GM21447 (cell line): Measurements from ENCODE around the gene STXBP6.
"Not testable (repeated sequence)": the region's sequence is repeated elsewhere in the genome, so short reads cannot be mapped to it uniquely, and the experiment has no call there.

Experiments
- ATAC-seq: cut with Tn5 transposase; IDR thresholded peaks from one replicate; pipeline ENCODE4 v1.9.1; 2021; ENCODE audit not compliant: unreplicated experiment

STXBP6 gene

DNA sequence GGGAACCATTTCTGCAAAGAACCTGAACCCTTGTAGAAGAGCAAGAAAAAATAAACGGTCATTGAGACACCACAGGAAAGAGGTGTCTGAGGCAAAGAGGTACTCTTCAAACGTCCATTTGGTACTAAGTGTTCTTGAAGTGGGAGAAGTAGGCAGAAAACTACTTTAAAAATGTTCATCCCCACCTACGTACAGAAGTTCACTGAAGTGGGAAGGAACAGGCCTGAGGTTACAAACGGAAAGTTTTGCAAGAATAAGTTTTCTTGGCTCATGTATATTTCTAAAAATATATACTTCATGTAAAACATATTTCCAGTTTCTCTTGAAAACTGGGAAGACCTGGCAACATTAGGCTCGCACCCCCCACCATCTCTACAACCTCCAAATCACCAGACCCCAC is 61.2 kb downstream of the STXBP6 start:
- no peak for ATAC-seq

DNA sequence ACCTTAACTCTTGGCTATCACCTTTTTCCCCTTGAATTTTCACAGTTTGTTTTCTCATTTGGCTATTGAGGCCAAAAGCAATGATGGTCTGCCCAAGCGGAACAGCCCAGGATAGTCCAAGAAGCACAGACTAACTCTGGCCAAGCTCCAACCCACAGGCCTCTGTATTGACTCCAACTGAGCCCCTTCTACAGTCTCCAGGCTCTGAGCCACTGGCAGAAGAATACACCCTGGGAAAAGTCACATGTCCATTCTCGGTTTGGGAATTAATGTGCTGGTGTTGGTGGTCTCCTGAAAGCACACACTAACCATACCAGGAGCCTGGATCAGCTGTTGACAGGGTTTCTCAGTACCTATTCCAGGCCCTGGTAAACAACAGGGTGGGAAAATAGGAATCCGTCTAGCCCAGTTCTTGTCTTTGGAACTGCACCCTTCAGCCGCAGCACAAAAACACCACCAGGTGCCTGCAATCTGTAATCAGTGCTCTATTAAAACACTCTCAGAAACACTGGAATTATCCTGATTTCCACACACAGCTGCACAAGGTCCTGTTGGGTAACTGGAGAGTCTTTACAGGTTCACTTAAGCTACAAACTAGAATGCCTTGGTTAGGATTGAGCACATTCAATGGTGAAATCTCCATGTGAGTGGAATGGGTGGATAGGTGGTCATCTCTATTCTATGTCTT is 63.6 kb downstream of the STXBP6 start:
- no peak for ATAC-seq

DNA sequence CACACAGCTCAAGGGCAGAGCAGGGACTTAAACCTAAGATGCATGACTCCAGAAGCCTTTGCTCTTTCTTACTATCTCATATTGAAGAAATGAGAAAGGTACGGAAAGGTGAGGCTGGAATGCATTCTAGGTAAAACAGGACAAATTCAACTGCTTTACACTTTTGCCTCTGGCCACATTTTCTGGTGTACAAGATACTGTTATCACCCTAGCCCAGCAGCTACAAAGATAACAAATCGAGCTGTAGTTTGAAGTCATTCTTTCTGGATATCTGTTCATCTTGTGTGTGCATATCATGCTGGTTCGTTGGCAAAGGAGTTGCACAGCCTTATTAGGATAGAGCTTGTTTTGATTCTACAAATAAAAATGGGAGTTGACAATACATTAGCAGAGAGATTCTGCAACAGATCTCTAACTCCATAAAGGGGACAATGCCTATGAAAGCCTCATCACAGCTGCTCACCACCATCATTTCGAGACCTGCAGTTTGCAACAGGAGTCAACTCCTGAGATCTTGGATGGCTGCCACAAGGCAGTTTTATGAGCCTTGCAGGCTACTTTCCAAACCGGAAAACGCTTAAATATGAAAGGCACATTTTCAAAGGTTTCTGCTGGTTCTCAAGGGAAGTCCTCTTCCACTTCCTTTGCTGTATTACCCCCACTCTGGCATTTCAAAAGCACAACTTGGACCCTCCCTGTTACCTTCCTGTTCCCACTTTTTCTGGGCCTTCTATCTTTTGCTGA is 64.9 kb downstream of the STXBP6 start:
- no peak for ATAC-seq

DNA sequence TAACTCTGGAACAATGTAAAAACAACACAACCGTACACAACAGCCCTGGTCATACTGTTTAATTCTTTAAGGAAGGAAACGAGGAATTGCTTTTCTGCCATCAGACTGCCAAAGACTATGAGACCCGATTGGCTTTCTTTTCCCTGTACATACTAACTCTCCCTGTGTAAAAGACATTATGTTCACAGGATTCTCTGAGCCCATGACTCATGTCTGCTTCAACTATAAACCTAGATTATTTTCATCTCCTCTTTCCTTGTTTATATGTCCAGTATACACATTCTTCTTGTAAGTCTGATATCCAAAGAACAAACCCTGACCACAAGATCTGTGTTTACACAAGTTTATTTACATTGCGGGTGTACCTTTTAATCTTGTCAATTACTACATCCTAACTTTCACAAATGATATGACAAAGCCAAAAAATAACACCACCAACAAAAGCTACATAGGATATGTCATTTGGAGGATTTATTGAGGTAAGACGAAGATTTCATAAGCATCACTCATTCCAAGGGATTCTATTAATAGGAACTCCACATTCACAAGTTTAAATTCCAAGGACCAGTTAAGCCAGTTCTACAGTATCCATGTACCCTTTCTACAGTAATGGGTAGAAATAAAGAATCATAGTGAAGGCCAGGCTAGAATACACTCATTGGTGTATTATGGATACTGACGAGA is 67.3 kb downstream of the STXBP6 start:
- no peak for ATAC-seq

DNA sequence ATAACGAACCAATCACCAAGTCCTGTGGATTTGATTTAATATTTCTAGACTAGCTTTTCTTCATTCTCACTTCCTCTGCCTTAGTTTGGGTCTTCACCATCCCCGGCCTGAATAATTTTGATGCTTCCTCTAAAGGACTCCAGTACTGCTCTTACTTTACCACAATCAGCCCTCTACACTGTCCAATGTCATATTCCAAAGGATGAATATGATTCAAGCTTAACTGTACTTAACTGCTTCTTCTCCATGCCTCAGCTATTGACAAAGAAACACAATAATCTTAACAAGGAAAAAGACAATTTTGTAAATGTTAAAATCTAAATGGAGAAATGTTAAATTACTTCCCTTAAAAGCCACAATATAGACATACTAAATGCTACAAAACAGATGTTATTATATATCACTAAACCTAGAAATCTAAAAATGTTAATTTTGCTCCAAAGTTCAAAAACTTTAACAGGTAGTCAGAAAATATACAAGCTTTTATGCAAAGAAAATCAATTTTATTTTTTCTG is 70.2 kb downstream of the STXBP6 start:
- ATAC-seq: peak; percentile 37

DNA sequence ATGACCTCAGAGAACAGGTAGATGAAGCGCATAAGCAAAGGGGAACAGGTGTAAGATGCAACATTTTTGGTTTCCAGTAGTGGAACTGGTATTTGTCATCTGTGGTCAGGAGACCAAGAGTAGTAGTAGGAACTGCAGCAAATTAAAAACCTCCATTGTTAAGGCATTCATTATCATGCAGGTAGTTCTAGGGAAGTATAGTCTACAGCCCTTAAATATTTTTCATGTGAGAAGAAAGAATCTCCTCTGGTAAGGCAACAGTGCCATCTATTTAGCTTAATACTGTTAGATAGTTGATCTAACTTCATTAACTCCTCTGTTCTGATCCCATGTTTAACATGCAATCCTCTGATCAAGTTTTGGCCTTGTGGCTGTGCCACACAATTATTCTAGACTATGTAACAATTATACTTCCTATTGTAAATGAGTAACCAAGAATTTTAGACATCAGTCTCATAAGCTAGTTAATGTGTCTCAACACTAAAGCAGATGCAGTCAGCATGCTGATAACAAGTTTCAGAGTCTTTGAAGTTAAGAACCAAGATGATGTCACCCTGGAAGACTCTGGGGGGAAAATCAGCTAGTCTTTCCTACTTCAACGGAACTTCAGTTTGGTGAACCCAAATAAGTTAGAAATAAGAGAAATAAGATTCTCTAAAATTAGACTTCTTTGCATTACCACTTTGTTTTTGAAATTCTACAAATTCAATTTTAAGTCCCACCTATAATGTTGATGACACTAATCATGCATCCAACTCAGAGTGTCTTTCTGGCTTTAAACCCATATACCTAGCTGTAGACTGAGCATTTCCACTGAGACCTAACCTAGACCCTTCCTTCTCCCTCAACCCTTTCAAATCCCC is 70.9 kb downstream of the STXBP6 start:
- ATAC-seq: peak; percentile 91

DNA sequence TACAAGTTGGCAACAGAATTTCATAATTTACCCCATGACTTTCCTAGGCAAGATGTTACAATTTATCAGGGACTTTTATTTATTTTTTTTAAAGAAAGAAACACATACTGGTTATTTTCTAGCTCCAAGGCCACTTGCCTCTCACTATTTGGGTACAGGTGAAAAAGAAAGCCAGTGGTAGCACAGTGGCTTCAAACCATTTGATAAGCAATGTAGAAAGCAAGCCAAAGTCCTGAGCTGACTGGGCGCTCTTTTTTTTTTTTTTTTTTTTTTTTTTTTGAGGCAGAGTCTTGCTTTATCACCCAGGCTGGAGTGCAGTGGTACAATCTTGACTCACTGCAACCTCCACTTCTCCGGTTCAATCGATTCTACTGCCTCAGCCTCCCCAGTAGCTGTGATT is 73.3 kb downstream of the STXBP6 start:
- ATAC-seq: no peak

DNA sequence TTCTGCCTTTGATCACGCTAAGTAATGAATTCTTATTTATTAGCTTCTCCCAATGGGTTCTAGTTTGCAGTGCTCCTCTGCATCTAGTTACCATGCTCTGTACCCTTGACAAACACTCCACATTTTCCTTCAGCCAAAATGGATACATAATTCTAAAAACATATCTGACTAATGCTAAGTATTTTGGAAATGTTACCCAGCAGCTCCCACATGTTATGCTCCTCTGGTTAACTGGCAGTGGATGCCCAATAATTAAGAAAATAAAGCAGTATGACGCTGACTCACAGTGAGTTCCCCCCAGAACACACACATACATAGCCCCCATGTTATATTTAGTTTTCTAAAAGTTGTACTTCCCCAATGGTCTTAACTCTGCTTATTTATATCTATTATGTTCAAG is 74.6 kb downstream of the STXBP6 start:
- ATAC-seq: no peak

DNA sequence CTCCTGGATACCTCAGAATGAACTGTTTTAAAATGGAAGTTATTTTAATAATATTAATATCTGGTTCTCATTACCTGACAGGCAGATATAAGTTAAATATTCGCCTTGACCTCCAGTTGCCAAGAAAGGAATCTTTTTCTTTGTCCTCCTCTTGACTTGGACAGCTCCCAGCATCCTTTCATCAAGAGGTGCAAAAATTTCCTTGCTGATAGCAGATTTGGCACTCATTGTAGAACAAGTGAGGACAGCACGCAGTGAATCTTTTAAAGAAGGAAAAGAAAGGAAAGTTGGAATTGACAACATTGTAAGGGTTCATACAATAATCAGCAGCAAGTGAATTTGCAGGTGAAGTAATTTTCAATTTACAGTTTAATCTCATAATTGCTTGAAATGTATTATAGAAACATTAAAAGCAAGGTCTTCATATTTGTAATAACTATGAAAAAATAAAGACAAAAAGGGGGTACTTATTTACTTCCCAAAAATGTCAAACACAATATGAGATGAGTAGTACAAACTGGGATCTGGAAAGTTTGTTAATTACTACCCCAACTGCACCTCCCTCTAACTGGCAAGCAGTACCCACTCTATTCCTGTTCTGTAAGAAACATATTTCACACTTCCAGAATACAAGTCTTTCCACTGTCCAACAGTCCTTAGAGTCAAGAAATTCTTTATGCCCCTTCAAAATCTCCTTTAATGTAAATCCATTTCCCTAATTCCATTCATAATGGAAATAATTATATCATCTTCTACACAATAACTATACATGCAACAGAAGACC is 75.2 kb downstream of the STXBP6 start:
- no peak for ATAC-seq

DNA sequence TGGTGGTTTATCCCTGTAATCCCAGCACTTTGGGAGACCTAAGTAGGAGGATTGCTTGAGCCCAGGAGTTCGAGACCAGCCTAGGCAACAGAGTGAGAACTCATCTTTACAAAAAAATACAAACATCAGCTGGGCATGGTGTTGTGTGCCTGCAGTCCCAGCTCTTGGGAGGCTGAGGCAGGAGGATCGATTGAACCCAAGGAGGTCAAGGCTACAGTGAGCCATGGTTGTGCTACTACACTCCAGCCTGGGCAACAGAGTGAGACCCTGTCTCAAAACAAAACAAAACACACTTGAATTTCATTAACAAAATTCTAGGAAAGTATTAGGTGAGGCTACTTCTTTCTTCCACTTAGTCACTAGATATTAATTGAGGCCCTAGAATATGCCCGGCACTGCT is 77.1 kb downstream of the STXBP6 start:
- no peak for ATAC-seq

DNA sequence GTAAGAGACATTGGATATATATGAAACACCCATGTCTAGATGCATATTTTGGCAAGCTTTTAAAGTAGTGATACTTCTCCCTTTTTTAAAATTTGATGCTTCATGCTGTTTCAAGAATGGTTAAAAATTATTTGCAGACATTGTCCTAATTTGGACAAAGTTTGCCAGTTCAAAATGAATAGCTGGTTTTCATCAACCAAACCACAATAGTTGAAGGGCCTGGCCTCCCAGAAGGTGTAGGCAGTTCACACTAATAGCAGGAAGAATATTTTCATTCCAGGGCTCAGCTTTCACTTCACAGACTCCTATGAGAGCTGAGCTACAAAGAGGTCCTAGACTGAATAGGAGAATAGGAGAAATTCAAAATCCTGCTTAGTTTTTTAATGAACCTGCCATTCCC is 78.7 kb downstream of the STXBP6 start:
- ATAC-seq: no peak

DNA sequence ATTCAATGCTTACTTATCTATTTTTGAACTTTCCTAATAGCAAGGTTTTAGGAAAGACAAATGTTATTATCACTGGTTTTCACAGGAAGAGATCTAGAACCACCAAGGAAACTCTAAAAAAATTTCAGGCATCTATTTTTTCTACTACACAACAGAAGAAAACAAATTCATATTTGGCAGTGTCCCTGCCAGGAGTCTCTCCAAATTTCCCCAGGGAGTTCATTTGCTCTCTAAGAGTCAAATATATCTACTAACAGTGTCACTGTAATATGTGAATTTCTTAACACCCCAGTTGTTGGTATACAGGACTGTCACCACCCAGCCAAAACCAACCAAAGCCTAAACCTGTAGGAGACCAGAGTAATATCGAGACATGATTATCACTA is 83.4 kb downstream of the STXBP6 start:
- ATAC-seq: no peak

DNA sequence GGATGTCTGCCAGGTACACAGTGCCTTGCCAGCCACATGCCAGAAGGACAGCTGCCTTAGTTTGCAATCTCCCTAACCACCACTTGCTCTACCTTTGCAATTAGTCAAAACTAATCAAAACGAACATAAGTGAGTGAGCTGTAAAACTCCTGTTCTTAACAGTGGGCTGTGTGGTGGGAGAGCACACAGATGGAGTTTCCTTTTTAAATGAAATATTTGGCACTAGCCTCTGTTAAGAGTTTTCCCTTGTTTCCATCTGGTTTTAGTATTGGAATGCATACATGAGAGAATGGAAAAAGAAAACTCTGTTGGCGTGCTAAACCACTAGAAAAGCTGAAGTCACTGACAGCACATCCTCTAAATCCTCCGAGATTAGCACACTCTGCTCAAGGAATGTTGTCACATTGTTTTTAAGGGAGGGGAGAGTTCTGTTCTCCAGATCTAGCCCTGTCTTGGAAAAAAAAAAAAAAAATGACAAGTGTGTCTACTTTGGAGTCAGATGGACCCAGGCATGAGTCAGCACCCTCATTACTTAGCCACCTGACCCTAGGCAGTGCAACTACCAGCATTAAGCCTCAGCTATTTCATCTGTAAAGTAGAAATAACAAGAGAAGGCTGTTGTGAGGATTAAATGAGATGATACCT is 83.9 kb downstream of the STXBP6 start:
- no peak for ATAC-seq

DNA sequence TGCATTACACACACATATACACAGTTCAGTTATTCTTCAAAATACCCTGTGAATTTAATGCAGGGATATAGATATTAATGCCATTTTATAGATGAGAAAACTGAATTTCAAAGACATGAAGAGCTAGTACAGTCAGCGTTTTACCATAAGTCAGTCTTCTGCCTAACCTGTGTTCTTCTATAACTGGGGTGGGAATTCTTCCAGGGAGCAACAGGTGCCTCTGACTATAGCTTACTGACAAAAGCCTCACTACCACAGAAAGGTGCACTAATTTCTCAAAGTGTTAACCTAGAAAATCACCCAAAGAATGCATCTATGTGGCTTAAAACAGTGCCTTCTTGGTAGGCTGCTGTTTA is 84.4 kb downstream of the STXBP6 start:
- no peak for ATAC-seq

DNA sequence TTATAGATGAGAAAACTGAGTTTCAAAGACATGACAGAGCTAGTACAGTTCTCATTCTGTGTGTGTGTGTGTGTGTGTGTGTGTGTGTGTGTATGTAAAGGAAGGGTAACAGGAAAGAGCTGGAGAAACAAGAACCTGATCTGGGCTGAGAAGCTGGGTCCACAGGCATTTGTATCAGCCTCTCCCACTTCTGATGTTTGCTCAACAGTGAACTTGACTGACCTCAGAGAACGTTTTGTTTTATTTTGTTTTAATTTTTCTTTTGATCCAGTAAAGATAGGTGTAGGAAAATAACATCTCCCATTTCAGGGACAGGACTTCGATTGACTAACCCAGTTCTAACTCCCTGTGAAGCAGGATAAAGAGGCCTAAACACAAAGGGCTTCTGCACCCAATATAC is 85.4 kb downstream of the STXBP6 start:
- no peak for ATAC-seq

DNA sequence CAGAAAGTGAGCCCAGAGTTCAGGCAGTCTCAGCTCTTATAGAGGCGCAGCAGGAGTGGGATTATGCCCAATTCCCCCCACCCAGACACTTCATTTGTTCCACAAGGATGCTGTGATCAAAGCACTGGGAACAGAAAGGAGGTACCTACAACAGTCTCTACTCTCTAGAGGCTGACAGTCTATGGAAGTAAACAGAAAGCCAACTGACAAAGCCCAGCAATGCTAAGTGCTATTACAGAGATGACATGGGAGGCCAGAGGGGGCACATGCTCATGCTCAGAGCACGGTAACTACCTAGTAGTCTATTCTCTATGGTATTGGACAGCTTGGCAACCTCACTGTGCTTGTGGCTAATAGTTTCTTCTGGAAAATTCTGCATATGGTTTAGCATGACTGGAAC is 85.9 kb downstream of the STXBP6 start:
- ATAC-seq: no peak

DNA sequence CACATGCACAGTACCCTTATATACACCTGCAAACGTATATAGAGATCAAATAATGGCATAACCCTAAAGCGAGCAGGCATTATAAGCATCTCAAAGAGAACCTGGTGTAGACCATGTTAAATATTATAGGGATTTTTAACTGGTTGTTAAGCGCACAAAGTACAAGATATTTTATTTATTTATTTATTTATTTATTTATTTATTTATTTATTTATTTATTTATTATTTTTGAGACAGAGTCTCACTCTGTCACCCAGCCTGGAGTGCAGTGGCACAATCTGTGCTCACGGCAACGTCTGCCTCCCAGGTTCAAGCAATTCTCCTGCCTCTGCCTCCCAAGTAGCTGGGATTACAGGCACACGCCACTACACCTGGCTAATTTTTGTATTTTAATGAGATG is 87.8 kb downstream of the STXBP6 start:
- ATAC-seq: not testable (repeated sequence)

DNA sequence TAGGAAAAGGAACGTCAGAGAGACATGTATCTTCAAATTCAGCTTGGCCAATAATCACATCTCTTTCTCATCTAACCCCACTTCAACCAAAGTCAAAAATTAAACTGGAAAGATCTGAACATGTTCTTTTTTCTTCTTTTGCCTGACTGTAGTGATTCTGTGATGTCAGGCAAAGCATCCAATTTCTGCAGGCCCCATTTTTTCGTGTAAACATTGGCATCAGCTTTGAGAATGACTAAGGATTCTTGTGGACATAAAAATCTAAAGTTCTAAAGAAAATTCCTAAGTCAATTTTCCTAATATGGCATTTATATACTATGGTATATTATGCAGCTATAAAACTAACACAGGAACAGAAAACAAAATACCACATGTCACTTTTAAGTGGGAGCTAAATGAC is 89.1 kb downstream of the STXBP6 start:
- ATAC-seq: no peak

DNA sequence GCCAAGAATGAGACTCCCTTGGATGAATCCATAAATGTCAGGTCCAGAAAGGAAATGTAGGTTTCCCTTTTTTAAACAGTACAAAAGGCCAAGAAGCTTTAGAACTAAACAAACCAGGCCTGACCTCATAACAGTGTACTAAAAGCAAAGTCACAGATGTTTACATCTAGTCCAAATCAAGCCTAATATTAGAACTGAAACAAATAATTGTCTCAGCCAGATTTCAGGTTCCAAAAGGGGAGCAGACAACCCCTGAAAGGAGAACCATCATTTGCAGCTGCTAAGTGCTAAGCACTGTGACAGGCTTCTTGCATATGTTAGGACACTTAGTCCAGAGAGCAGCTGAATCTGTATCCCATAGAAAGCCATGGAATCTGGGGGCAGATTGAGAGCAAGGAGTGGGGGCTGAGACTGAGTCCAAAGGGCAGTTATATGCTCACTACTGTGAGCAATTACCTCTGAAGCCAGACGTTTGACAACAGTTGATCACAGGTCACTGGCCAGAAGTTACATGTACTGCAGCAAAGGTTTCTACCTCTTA is 90.1 kb downstream of the STXBP6 start:
- peak; percentile 82 for ATAC-seq

DNA sequence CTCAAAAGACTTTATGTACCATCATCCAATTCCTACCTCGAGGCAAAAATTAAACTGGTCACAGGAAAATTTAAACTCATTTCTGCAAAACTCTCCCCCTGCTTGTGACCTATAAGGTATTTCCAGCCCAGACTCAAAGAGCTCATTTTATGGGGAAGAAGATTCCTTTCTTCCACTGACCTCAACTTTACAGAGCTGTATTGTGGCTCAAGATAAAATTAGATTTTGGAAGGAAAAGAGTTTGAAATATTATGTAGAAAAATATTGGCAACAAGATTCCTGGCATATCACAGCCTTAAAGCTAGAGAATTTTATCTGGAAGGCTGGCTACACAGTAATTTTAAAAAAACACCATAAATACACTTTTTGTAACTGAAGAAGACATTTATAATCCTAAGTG is 91.7 kb downstream of the STXBP6 start:
- ATAC-seq: no peak
